Activated B cell treated with CpG ODN at 0.5 μM for 24 hours (primary cell): ENCODE results near the gene RABL3. TPM values are rescaled to one million over a fixed set of nuclear protein-coding genes. Genes with fewer than 3 reads are reported as not detected.
"Not testable (repeated sequence)": the region's sequence is repeated elsewhere in the genome, so short reads cannot be mapped to it uniquely, and the experiment has no call there.

ENCODE experiments used
- ATAC-seq: fragments of 200-7000 bp; cut with Tn5 transposase; one replicate; pipeline ENCODE4 v1.10.0; 2021; ENCODE audit warnings: low read depth, mild to moderate bottlenecking, moderate library complexity
- CTCF ChIA-PET: fragments of 350-600 bp; sonication (Branson Sonifier 250); formaldehyde crosslinking; loops from one replicate; lab custom pipeline; 2021; ENCODE audit warnings: antibody characterized with exemption; lab: Charles Lee
- POLR2A ChIA-PET: fragments of 350-600 bp; sonication (Branson Sonifier 250); formaldehyde crosslinking; loops from one replicate; lab custom pipeline; 2021; ENCODE audit warnings: antibody characterized with exemption; lab: Charles Lee
- DNase-seq: peaks from one replicate; pipeline ENCODE4 v3.0.0; 2022
- H3K27ac Mint-ChIP-seq: one replicate; pipeline ENCODE4 v1.8.0; 2020; ENCODE audit warnings: mixed read lengths
- H3K27me3 Mint-ChIP-seq: one replicate; pipeline ENCODE4 v1.8.0; 2021; ENCODE audit warnings: mixed read lengths
- H3K36me3 Mint-ChIP-seq: one replicate; pipeline ENCODE4 v1.8.0; 2021; ENCODE audit warnings: low read depth, mixed read lengths
- H3K4me1 Mint-ChIP-seq: one replicate; pipeline ENCODE4 v1.8.0; 2021; ENCODE audit warnings: mixed read lengths
- H3K4me3 Mint-ChIP-seq: one replicate; pipeline ENCODE4 v1.8.0; 2020; ENCODE audit warnings: mild to moderate bottlenecking, mixed read lengths
- H3K9me3 Mint-ChIP-seq: one replicate; pipeline ENCODE4 v1.8.0; 2020; ENCODE audit warnings: mixed read lengths
- CTCF ChIP-seq: fragments of 200-600 bp; IDR thresholded peaks from one replicate; pipeline ENCODE4 v1.8.0; 2022; ENCODE audit warnings: antibody characterized with exemption, mild to moderate bottlenecking
- intact Hi-C: fragments of 100-400 bp; cut with micrococcal nuclease; formaldehyde crosslinking; loops from one replicate; pipeline ENCODE4 v1.15.1; 2024
- total RNA-seq: library from RNA; stranded (reverse); gene quantifications from 2 replicates; pipeline ENCODE4 v1.2.3, GENCODE V29; 2022

Gene RABL3
- total RNA-seq, 1 donor from 2014 or later, result 29.9 TPM

- Mint-ChIP-seq H3K27ac (peak overlapping the region; percentile 97), H3K27me3 (no peaks in the 10 kb centered on the region), H3K4me1 (peaks cover 36% of the 10 kb centered on the region), H3K36me3 (peaks cover 19% of the 10 kb centered on the region), H3K4me3 (peak overlapping the region; percentile 96), H3K9me3 (peaks cover 2% of the 10 kb centered on the region)
- no peak for TF ChIP-seq CTCF
- DNase-seq (no peak), ATAC-seq (peak; percentile 18)
- ChIA-PET POLR2A (interaction anchor here (0.7 to 1.7 kb wide), 8 partner anchors 20 to 1501 kb away, joined by 3 to 21 read pairs (median 6); partner anchors contain the start of genes B4GALT4, LRRC58 and NDUFB4), CTCF (interaction anchor here (1.6 kb wide), 1 partner anchor 53 kb away, joined by 3 read pairs; no protein-coding TSS in a partner anchor)
- intact Hi-C loops, result loop anchor here (1.0 to 5.0 kb wide), 11 partner anchors 54 to 1675 kb away; partner anchors contain the start of genes COX17, GSK3B, HCLS1 and LRRC58
Measured at GRCh38 chr3:120741837-120742197, 499 bp downstream of the RABL3 start.

GRCh38 chr3:120741320-120741719 lies 996 bp downstream of the RABL3 start:
- POLR2A ChIA-PET, result interaction anchor here (1.2 to 1.5 kb wide), 2 partner anchors 182 to 1500 kb away, joined by 4 read pairs; partner anchors contain the start of gene B4GALT4
- CTCF ChIA-PET, result no interaction called here
- peaks cover 36% of the 10 kb centered on the region for H3K4me1 Mint-ChIP-seq

GRCh38 chr3:120738006-120738405 lies 4.3 kb downstream of the RABL3 start:
- H3K9me3 Mint-ChIP-seq, ATAC-seq, H3K27ac Mint-ChIP-seq, intact Hi-C loops, DNase-seq, CTCF ChIA-PET, H3K4me3 Mint-ChIP-seq, POLR2A ChIA-PET, H3K27me3 Mint-ChIP-seq: not testable (repeated sequence)
- peaks cover 17% of the 10 kb centered on the region for H3K4me1 Mint-ChIP-seq
- peaks cover 17% of the 10 kb centered on the region for H3K36me3 Mint-ChIP-seq

More at GRCh38 chr3:120741320-120741719, 996 bp downstream of the RABL3 start:
- Mint-ChIP-seq H3K27me3 (no peaks in the 10 kb centered on the region), H3K36me3 (peaks cover 19% of the 10 kb centered on the region), H3K27ac (peak overlapping the region; percentile 61), H3K9me3 (peaks cover 2% of the 10 kb centered on the region), H3K4me3 (peak overlapping the region; percentile 96)
- ATAC-seq (no peak), DNase-seq (no peak)
- no peak for TF ChIP-seq CTCF
- intact Hi-C loops, result loop anchor here (5.0 kb wide), 3 partner anchors 324 to 1064 kb away; partner anchors contain the start of genes COX17 and HCLS1

GRCh38 chr3:120730576-120731542 lies 11.5 kb downstream of the RABL3 start:
- ChIA-PET CTCF (no interaction called here), POLR2A (no interaction called here)
- intact Hi-C loops, result no loop called here
- no peaks in the 10 kb centered on the region for H3K27me3 Mint-ChIP-seq
- DNase-seq, result no peak
- peaks cover 28% of the 10 kb centered on the region for H3K36me3 Mint-ChIP-seq
- no peak overlapping the region for H3K4me3 Mint-ChIP-seq
- H3K9me3 Mint-ChIP-seq, result no peaks in the 10 kb centered on the region
- no peak for ATAC-seq
- no peaks in the 10 kb centered on the region for H3K4me1 Mint-ChIP-seq
- H3K27ac Mint-ChIP-seq, result no peak overlapping the region
- TF ChIP-seq CTCF, result no peak

- ChIA-PET POLR2A (no interaction called here), CTCF (no interaction called here)
- ATAC-seq (no peak), DNase-seq (no peak)
- H3K4me3 Mint-ChIP-seq, result no peak overlapping the region
- peaks cover 39% of the 10 kb centered on the region for H3K36me3 Mint-ChIP-seq
- no peak for TF ChIP-seq CTCF
- H3K9me3 Mint-ChIP-seq, result peaks cover 2% of the 10 kb centered on the region
- no peaks in the 10 kb centered on the region for H3K4me1 Mint-ChIP-seq
- H3K27ac Mint-ChIP-seq, result no peak overlapping the region
- no peaks in the 10 kb centered on the region for H3K27me3 Mint-ChIP-seq
- intact Hi-C loops, result no loop called here
Measured at GRCh38 chr3:120726791-120727190, 15.5 kb downstream of the RABL3 start.

- CTCF ChIA-PET, H3K9me3 Mint-ChIP-seq, intact Hi-C loops, DNase-seq, H3K27me3 Mint-ChIP-seq, POLR2A ChIA-PET, ATAC-seq: not testable (repeated sequence)
- H3K27ac Mint-ChIP-seq, result peak overlapping the region; percentile 56
- peak overlapping the region; percentile 60 for H3K4me3 Mint-ChIP-seq
- peaks cover 15% of the 10 kb centered on the region for H3K36me3 Mint-ChIP-seq
- H3K4me1 Mint-ChIP-seq, result peaks cover 35% of the 10 kb centered on the region
Measured at GRCh38 chr3:120719167-120719834, 23.0 kb downstream of the RABL3 start.
